ENCODE measurements around the gene LRRC32.
A peak's percentile ranks its signal among the peaks of the same experiment; 100 is the strongest.

The LRRC32 gene

GRCh38 chr11:76623171-76623883 lies 47.2 kb downstream of the LRRC32 start:
- H3K79me1 ChIP-seq (replicated peaks; ENCODE audit: low read length, poor library complexity, severe bottlenecking) = no peaks in the 10 kb centered on the region
- H2BK5ac ChIP-seq (ENCODE audit: low read depth, low read length, poor library complexity, severe bottlenecking) = no peak overlapping the region
- no peak overlapping the region for H3K23ac ChIP-seq (ENCODE audit: low read length in 2 of 2)
- peak overlapping the region; percentile 45 for H2BK120ac ChIP-seq (ENCODE audit: low read depth, low read length)
- no peak overlapping the region for H3K4me2 ChIP-seq (ENCODE audit: low read length, poor library complexity, severe bottlenecking)
- no peak overlapping the region for H4K91ac ChIP-seq (ENCODE audit: low read length)
- peaks cover 11% of the 10 kb centered on the region for H3K9me3 ChIP-seq (ENCODE audit: control insufficient read depth, low read length)
- WGBS = 76% methylated on average over 12 of the region's 12 CpGs
- H3K27me3 ChIP-seq (ENCODE audit: control insufficient read depth in 1 of 2, insufficient read depth in 1 of 2, low read length in 2 of 2) = no peaks in the 10 kb centered on the region
- no peak overlapping the region for H3K4me3 ChIP-seq (ENCODE audit: insufficient read depth in 1 of 2, low read depth in 1 of 2, low read length in 2 of 2)
- no peak overlapping the region for H2BK15ac ChIP-seq (ENCODE audit: low read depth, poor library complexity, severe bottlenecking)
- peak overlapping the region in 1 of 2 experiments; percentile 51 for H2BK12ac ChIP-seq (ENCODE audit: low read length in 2 of 2)
- H3K36me3 ChIP-seq (ENCODE audit: control insufficient read depth in 1 of 2, insufficient read depth in 2 of 2, low read depth in 1 of 2, low read length in 2 of 2) = no peaks in the 10 kb centered on the region
- H3K27ac ChIP-seq (ENCODE audit: low read length, poor library complexity, severe bottlenecking) = no peak overlapping the region
- no peak overlapping the region for H2AK5ac ChIP-seq (ENCODE audit: low read length, severe bottlenecking)
- H4K8ac ChIP-seq (ENCODE audit: low read length) = no peak overlapping the region
- DNase-seq = peak; percentile 55
- peaks cover 3% of the 10 kb centered on the region for H3K4me1 ChIP-seq (ENCODE audit: control insufficient read depth, insufficient read depth, low read depth, low read length)
- H3K4ac ChIP-seq (ENCODE audit: low read depth in 1 of 2, low read length in 2 of 2) = no peak overlapping the region
- H3K9ac ChIP-seq (ENCODE audit: low read length) = peak overlapping the region; percentile 42
- H3K14ac ChIP-seq (ENCODE audit: low read length in 2 of 2) = no peak overlapping the region
- H3K18ac ChIP-seq (ENCODE audit: low read depth in 1 of 2, low read length in 2 of 2) = peak overlapping the region in 1 of 2 experiments; percentile 51
- no peak overlapping the region for H2AFZ ChIP-seq (ENCODE audit: low read depth, low read length)

DNA sequence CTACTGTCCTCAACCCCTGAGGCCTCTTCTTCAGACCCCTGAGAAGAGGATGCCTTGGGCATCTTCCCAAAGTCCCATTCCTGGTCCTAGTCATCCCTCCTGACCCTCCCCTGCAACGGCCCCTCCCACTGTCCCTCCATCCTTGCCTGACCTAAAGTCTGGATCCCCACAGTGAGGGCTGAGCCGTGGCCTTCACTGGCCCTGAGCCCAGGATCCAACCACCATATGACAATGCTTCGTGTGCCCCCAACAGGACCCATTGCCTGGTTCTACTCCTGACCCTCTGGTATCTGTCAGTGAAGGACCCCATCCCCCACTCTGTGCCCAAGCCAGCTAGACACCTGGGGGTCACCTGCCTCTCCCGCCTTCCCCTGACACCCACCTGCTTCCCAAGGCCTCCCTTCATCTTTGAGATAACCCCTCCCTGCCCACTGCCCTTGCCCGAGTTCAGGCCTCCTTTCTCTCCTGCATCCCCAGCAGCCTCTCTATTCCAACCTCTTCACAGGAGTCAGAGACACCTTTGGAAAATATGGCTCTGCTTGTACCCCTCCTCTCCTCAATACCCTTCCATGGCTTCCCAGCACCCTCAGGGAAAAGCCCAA lies 48.0 kb downstream of the LRRC32 start:
- Histone ChIP-seq H3K9ac (ENCODE audit: low read length) (no peak overlapping the region), H3K23ac (ENCODE audit: low read length in 2 of 2) (no peak overlapping the region), H3K27me3 (ENCODE audit: control insufficient read depth in 1 of 2, insufficient read depth in 1 of 2, low read length in 2 of 2) (no peaks in the 10 kb centered on the region), H3K14ac (ENCODE audit: low read length in 2 of 2) (peak overlapping the region in 1 of 2 experiments; percentile 58), H3K79me1 (replicated peaks; ENCODE audit: low read length, poor library complexity, severe bottlenecking) (no peaks in the 10 kb centered on the region), H3K4me2 (ENCODE audit: low read length, poor library complexity, severe bottlenecking) (no peak overlapping the region), H2BK5ac (ENCODE audit: low read depth, low read length, poor library complexity, severe bottlenecking) (no peak overlapping the region), H3K27ac (ENCODE audit: low read length, poor library complexity, severe bottlenecking) (no peak overlapping the region), H3K4ac (ENCODE audit: low read depth in 1 of 2, low read length in 2 of 2) (no peak overlapping the region), H3K36me3 (ENCODE audit: control insufficient read depth in 1 of 2, insufficient read depth in 2 of 2, low read depth in 1 of 2, low read length in 2 of 2) (no peaks in the 10 kb centered on the region), H2AK5ac (ENCODE audit: low read length, severe bottlenecking) (no peak overlapping the region), H2BK15ac (ENCODE audit: low read depth, poor library complexity, severe bottlenecking) (no peak overlapping the region), H4K8ac (ENCODE audit: low read length) (no peak overlapping the region), H3K4me3 (ENCODE audit: insufficient read depth in 1 of 2, low read depth in 1 of 2, low read length in 2 of 2) (no peak overlapping the region), H3K18ac (ENCODE audit: low read depth in 1 of 2, low read length in 2 of 2) (peak overlapping the region in 1 of 2 experiments; percentile 55), H2BK120ac (ENCODE audit: low read depth, low read length) (no peak overlapping the region), H4K91ac (ENCODE audit: low read length) (no peak overlapping the region), H2AFZ (ENCODE audit: low read depth, low read length) (no peak overlapping the region), H2BK12ac (ENCODE audit: low read length in 2 of 2) (peak overlapping the region in 1 of 2 experiments; percentile 21), H3K4me1 (ENCODE audit: control insufficient read depth, insufficient read depth, low read depth, low read length) (peaks cover 3% of the 10 kb centered on the region), H3K9me3 (ENCODE audit: control insufficient read depth, low read length) (peaks cover 11% of the 10 kb centered on the region)
- no peak for DNase-seq
- 94% methylated on average over 5 of the region's 5 CpGs for WGBS

DNA sequence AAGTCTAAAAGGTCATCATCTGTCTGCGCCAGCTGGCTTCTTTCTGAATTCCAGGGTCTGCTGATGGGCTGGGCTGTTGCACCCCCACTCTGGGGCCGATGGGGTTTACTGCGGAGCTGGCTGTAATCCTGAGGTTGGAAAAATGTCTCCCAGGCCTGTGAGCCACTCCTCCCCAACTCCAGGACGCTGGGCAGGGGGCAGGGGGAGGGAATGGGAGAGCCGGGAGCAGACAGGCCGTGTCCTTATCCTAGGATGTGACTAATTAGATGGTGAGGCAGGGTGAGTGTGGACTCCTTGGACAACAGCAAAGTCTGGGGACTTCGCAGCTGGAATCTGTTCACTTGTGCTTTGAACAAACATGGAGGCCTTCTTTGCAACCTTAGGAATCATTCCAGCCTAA lies 48.7 kb downstream of the LRRC32 start:
- Histone ChIP-seq H2BK120ac (ENCODE audit: low read depth, low read length) (no peak overlapping the region), H3K4me1 (ENCODE audit: control insufficient read depth, insufficient read depth, low read depth, low read length) (peaks cover 3% of the 10 kb centered on the region), H3K27me3 (ENCODE audit: control insufficient read depth in 1 of 2, insufficient read depth in 1 of 2, low read length in 2 of 2) (no peaks in the 10 kb centered on the region), H3K9ac (ENCODE audit: low read length) (peak overlapping the region; percentile 27), H2BK15ac (ENCODE audit: low read depth, poor library complexity, severe bottlenecking) (no peak overlapping the region), H4K91ac (ENCODE audit: low read length) (peak overlapping the region; percentile 6), H2AFZ (ENCODE audit: low read depth, low read length) (no peak overlapping the region), H3K4me2 (ENCODE audit: low read length, poor library complexity, severe bottlenecking) (no peak overlapping the region), H2BK12ac (ENCODE audit: low read length in 2 of 2) (no peak overlapping the region), H3K36me3 (ENCODE audit: control insufficient read depth in 1 of 2, insufficient read depth in 2 of 2, low read depth in 1 of 2, low read length in 2 of 2) (no peaks in the 10 kb centered on the region), H3K18ac (ENCODE audit: low read depth in 1 of 2, low read length in 2 of 2) (peak overlapping the region; percentile 23 to 47), H3K27ac (ENCODE audit: low read length, poor library complexity, severe bottlenecking) (no peak overlapping the region), H2AK5ac (ENCODE audit: low read length, severe bottlenecking) (no peak overlapping the region), H3K4me3 (ENCODE audit: insufficient read depth in 1 of 2, low read depth in 1 of 2, low read length in 2 of 2) (no peak overlapping the region), H3K9me3 (ENCODE audit: control insufficient read depth, low read length) (peaks cover 11% of the 10 kb centered on the region), H2BK5ac (ENCODE audit: low read depth, low read length, poor library complexity, severe bottlenecking) (no peak overlapping the region), H3K23ac (ENCODE audit: low read length in 2 of 2) (no peak overlapping the region), H4K8ac (ENCODE audit: low read length) (peak overlapping the region; percentile 27), H3K4ac (ENCODE audit: low read depth in 1 of 2, low read length in 2 of 2) (peak overlapping the region in 1 of 2 experiments; percentile 10), H3K14ac (ENCODE audit: low read length in 2 of 2) (no peak overlapping the region), H3K79me1 (replicated peaks; ENCODE audit: low read length, poor library complexity, severe bottlenecking) (no peaks in the 10 kb centered on the region)
- 40% methylated on average over 7 of the region's 7 CpGs for WGBS
- DNase-seq = peak; percentile 44

- no peak overlapping the region for H3K23ac ChIP-seq (ENCODE audit: low read length in 2 of 2)
These were observed 49.1 kb downstream of the LRRC32 start for GRCh38 chr11:76621466-76621865.

More at GRCh38 chr11:76621466-76621865, 49.1 kb downstream of the LRRC32 start:
- Histone ChIP-seq H3K4me3 (ENCODE audit: insufficient read depth in 1 of 2, low read depth in 1 of 2, low read length in 2 of 2) (no peak overlapping the region), H3K9ac (ENCODE audit: low read length) (peak overlapping the region; percentile 27), H2BK120ac (ENCODE audit: low read depth, low read length) (no peak overlapping the region), H2BK5ac (ENCODE audit: low read depth, low read length, poor library complexity, severe bottlenecking) (no peak overlapping the region), H2BK12ac (ENCODE audit: low read length in 2 of 2) (no peak overlapping the region), H3K36me3 (ENCODE audit: control insufficient read depth in 1 of 2, insufficient read depth in 2 of 2, low read depth in 1 of 2, low read length in 2 of 2) (no peaks in the 10 kb centered on the region), H3K4me1 (ENCODE audit: control insufficient read depth, insufficient read depth, low read depth, low read length) (peaks cover 3% of the 10 kb centered on the region), H3K27ac (ENCODE audit: low read length, poor library complexity, severe bottlenecking) (no peak overlapping the region), H2AK5ac (ENCODE audit: low read length, severe bottlenecking) (no peak overlapping the region), H3K9me3 (ENCODE audit: control insufficient read depth, low read length) (peaks cover 11% of the 10 kb centered on the region), H3K4ac (ENCODE audit: low read depth in 1 of 2, low read length in 2 of 2) (peak overlapping the region in 1 of 2 experiments; percentile 10), H2AFZ (ENCODE audit: low read depth, low read length) (no peak overlapping the region), H2BK15ac (ENCODE audit: low read depth, poor library complexity, severe bottlenecking) (no peak overlapping the region), H4K91ac (ENCODE audit: low read length) (peak overlapping the region; percentile 14), H4K8ac (ENCODE audit: low read length) (peak overlapping the region; percentile 27), H3K4me2 (ENCODE audit: low read length, poor library complexity, severe bottlenecking) (no peak overlapping the region), H3K27me3 (ENCODE audit: control insufficient read depth in 1 of 2, insufficient read depth in 1 of 2, low read length in 2 of 2) (no peaks in the 10 kb centered on the region), H3K14ac (ENCODE audit: low read length in 2 of 2) (no peak overlapping the region), H3K18ac (ENCODE audit: low read depth in 1 of 2, low read length in 2 of 2) (peak overlapping the region; percentile 23 to 47), H3K79me1 (replicated peaks; ENCODE audit: low read length, poor library complexity, severe bottlenecking) (no peaks in the 10 kb centered on the region)
- no peak for DNase-seq
- 94% methylated on average over 7 of the region's 8 CpGs for WGBS

All from mesenchymal stem cell (in vitro differentiated cells and primary cell).